Measurements from ENCODE around the gene BACH2.

- TF ChIP-seq POLR2AphosphoS5 (IDR thresholded peaks at IDR 0.05; ENCODE audit: low read depth, low read length) (no peak), TAF1 (IDR thresholded peaks at IDR 0.05; ENCODE audit: borderline replicate concordance, insufficient read depth, low read length) (no peak)
- TF ChIP-seq, protein P1, sequence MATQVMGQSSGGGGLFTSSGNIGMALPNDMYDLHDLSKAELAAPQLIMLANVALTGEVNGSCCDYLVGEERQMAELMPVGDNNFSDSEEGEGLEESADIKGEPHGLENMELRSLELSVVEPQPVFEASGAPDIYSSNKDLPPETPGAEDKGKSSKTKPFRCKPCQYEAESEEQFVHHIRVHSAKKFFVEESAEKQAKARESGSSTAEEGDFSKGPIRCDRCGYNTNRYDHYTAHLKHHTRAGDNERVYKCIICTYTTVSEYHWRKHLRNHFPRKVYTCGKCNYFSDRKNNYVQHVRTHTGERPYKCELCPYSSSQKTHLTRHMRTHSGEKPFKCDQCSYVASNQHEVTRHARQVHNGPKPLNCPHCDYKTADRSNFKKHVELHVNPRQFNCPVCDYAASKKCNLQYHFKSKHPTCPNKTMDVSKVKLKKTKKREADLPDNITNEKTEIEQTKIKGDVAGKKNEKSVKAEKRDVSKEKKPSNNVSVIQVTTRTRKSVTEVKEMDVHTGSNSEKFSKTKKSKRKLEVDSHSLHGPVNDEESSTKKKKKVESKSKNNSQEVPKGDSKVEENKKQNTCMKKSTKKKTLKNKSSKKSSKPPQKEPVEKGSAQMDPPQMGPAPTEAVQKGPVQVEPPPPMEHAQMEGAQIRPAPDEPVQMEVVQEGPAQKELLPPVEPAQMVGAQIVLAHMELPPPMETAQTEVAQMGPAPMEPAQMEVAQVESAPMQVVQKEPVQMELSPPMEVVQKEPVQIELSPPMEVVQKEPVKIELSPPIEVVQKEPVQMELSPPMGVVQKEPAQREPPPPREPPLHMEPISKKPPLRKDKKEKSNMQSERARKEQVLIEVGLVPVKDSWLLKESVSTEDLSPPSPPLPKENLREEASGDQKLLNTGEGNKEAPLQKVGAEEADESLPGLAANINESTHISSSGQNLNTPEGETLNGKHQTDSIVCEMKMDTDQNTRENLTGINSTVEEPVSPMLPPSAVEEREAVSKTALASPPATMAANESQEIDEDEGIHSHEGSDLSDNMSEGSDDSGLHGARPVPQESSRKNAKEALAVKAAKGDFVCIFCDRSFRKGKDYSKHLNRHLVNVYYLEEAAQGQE (IDR thresholded peaks at IDR 0.05; ENCODE audit: insufficient read depth in 1 of 2, low read depth in 2 of 2, low read length in 2 of 2), result no peak
Observed at GRCh38 chr6:90323706-90324105, 27.1 kb upstream of the BACH2 start.

Measured in PFSK-1 (cell line).